B cell (primary cell): ENCODE results near the gene DPM2.

Experiments
- EZH2 ChIP-seq: IDR thresholded peaks from 2 replicates; pipeline ENCODE4 v1.6.1; 2012; ENCODE audit warnings: borderline replicate concordance, low read depth, mild to moderate bottlenecking, moderate library complexity, low read length; ENCODE audit not compliant: insufficient read depth, poor library complexity, severe bottlenecking
- TF ChIP-seq, protein P1 (sequence below): fragments of 200-600 bp; IDR thresholded peaks from one replicate; pipeline ENCODE4 v1.8.0; 2022; ENCODE audit warnings: antibody characterized with exemption, mild to moderate bottlenecking

GRCh38 chr9:127895811-127896210, 41.8 kb downstream of the DPM2 start:
- TF ChIP-seq, protein P1, sequence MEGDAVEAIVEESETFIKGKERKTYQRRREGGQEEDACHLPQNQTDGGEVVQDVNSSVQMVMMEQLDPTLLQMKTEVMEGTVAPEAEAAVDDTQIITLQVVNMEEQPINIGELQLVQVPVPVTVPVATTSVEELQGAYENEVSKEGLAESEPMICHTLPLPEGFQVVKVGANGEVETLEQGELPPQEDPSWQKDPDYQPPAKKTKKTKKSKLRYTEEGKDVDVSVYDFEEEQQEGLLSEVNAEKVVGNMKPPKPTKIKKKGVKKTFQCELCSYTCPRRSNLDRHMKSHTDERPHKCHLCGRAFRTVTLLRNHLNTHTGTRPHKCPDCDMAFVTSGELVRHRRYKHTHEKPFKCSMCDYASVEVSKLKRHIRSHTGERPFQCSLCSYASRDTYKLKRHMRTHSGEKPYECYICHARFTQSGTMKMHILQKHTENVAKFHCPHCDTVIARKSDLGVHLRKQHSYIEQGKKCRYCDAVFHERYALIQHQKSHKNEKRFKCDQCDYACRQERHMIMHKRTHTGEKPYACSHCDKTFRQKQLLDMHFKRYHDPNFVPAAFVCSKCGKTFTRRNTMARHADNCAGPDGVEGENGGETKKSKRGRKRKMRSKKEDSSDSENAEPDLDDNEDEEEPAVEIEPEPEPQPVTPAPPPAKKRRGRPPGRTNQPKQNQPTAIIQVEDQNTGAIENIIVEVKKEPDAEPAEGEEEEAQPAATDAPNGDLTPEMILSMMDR: no peak
- TF ChIP-seq EZH2: no peak
